ENCODE data around the gene AOX1.
"Not testable (repeated sequence)": the region's sequence is repeated elsewhere in the genome, so short reads cannot be mapped to it uniquely, and the experiment has no call there.

AOX1 gene

DNA sequence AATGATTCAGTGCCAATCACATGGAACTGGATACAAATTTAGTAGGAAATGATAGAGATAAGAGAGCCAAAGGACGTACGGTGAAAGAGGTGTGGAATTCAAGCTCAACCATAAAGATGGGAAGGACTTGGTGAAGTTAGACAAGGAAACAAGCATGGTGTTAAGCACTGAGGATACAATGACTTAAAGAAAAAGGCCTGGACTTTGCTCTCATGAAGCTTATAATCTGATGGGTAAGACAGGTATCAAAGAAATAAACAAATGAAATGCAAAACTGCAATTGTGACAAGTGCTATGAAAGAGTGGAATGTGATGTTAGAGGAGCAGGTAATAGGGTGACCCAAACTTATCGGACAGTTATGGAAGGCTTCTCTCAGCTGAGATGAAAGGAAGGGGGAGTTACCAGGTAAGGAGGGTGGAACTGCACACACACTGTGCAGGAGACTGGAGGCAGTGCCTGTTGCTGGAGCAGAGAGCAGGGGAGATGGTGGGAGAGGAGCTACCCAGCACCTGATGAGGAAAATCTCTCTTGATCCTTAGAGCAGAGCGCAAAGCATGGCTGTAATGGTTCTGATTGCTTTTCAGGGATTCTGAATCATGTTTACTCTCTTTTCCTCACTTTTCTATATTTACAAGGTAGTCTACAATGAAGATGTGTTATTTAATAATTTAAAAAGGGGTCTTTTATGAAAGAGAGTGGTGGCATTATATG, 118.3 kb downstream of the AOX1 start:
- DNase-seq, result no peak

DNA sequence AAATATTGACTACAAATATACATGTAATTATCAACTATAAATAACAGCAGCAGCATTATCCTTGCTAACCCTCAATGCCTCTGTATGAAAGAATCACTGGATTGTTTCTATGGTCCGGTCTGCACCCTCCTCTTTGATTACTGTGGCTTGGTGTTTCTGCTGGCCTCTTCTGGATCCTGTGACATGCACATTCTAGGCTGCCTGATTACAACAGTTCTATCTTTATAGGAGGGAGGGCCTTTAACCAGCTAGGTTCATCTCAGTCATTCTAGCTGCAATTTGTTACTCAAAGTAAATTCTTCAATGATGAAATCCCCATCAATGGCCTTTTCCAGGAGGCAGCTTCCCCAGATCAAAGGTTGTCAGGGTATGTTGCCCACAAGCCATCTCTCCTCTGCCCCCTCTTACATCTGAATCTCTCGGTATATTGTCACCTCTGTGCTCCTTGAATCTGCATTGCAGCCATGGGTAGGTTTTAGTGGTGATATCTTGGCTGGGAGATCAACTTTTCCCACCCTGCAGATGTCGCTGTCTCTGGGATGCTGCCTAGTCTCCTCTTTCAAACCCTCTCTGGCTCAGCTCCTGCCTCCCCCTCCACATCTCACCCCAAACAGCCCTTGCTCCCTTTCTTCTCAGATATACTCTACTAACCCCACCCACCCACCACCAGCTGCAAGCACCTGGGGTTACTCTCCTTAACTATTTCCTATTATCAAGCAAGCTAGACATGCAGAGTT, 119.7 kb downstream of the AOX1 start:
- no peak for DNase-seq

DNA sequence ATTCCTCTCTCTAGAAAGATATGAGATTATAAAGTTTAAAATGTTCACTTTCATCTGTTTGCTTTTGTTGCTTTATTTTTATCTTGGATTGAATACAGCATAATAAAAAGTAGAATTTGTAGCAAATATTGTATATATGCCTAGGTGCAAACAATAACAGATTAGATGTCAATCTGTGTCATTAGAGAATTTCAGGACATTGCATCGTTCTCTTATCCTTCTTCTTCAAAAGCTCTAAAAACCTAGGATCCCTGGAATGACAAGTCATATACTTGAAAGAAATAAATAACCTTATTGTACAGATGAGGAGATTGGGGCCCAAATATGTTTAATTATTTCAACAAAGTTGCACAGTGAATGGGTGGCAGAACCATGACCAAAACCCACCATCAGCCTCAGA, 123.1 kb downstream of the AOX1 start:
- DNase-seq, result no peak

DNA sequence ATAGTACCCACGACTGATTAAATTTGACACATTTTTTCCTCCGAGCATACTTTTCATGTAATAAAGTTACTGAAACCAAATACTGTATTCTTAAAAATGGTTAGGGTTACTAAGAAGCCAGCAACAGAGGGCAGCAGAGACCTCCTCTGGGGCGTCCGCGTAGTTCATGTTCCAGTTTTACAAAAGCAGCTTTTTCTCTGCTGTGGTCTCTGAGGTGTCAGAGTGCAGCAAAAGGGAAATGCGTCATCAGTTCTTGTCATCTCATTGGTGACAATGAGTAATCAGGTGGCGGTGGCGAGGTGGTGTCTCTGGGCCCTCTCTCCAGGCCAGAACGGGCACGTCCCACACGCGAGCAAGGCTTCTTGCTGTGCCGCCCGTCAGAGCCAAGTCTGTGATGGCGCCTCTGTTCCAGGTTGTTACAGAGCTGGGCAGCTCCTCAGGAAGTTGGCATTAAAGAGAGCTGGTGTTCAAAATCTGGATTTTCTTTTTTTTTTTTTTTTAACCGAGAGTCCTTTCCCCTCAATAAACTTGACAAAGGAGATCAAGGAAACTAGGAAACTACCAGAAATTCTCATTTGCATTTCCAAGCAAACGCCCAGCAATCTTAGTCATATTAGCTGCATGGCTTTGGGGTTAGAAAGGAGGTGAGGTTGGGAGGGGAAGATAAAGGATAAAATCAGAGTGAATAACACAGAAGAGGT, 127.3 kb downstream of the AOX1 start:
- peak; percentile 91 for DNase-seq

DNA sequence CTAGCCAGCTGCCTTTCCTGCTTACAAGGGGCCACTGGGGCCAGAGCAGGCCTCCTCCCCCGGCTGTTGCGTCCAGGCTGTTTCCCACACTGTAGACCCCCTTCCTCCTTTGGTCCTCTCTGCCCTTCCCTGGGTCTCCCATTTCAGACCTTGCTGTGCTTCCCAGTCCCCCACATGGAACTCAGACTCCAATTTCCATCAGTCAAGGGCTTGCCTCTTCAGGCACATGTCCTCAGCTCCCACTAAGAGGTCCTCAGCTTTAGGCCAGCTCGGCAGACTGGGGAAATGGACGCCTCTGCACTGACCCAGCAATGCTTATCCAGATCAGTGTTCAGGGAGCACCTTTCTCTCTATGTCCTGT, 127.9 kb downstream of the AOX1 start:
- DNase-seq, result no peak

DNA sequence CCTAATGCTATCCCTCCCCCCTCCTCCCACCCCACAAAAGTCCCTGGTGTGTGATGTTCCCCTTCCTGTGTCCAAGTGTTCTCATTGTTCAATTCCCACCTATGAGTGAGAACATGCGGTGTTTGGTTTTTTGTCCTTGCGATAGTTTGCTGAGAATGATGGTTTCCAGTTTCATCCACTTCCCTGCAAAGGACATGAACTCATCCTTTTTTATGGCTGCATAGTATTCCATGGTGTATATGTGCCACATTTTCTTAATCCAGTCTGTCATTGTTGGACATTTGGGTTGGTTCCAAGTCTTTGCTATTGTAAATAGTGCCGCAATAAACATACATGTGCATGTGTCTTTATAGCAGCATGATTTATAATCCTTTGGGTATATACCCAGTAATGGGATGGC, 129.2 kb downstream of the AOX1 start:
- not testable (repeated sequence) for DNase-seq

DNA sequence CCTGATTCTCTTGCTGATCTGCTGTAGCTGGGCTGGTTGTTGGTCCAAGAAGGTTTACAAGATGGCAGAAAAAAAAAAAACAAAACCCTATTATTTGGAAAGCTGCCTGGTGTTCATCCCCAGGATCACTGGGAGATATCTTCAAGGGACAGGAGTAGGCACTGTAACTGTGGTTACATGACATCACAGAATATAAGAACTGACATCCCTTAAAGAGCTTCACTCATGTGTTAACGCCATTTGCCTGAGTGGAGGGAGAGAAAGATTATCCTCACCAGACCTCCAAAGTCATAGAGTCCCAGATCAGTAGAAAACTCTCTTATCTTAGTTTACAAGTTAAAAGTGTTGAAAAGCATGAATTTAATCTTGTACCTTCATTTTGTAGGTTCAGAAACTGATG, 130.6 kb downstream of the AOX1 start:
- DNase-seq, result no peak
